HG03521 (cell line): Measurements from ENCODE around the gene DIAPH2.
"Not testable (repeated sequence)": the region's sequence is repeated elsewhere in the genome, so short reads cannot be mapped to it uniquely, and the experiment has no call there.

Source experiments
- ATAC-seq: cut with Tn5 transposase; IDR thresholded peaks from one replicate; pipeline ENCODE4 v1.9.1; 2021; ENCODE audit warnings: mild to moderate bottlenecking, moderate library complexity; ENCODE audit not compliant: unreplicated experiment

DIAPH2 gene

DNA sequence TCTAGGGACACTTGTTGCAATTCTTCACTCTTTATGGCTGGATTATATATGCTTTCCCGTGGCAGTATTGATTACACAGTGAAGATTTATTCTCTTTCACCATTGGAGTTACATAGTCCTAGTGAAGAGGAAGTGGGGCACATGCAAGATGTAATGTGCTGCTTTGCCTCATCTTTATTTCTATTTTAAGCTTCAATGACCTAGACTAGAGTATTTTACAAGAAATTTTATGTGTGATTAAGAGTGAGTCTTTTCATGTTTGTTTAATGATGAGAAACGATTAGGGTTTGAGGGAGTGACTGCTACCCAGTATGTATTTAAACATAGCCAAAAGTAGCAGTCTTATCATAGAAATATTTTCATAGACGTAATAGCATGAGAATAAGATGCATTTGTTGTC is 30.8 kb downstream of the DIAPH2 start:
- no peak for ATAC-seq

DNA sequence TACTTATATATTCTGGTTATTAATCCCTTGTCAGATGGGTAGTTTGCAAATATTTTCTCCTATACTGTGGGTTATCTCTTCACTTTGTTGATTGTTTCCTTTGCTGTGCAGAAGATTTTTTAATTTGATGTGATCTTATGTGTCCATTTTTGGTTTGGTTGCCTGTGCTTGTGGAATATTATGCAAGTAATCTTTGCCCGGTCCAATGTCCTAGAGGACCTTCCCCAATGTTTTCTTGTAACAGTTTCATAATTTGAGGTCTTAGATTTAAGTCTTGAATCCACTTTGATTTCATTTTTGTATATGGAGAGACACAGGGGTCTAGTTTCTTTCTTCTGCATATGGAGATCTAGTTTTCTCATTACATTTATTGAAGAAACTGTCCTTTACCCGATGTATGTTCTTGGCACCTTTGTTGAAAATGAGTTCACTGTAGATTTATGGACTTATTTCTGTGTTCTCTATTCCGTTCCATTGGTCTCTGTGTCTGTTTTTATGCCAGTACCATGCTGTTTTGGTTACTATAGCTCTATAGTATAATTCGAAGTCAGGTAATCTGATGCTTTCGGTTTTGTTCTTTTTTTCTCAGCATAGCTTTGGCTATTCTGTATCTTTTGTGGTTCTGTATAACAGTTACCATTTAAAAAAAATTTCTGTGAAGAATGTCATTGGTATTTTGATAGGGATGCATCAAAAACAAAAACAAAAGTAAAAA is 34.7 kb downstream of the DIAPH2 start:
- no peak for ATAC-seq

DNA sequence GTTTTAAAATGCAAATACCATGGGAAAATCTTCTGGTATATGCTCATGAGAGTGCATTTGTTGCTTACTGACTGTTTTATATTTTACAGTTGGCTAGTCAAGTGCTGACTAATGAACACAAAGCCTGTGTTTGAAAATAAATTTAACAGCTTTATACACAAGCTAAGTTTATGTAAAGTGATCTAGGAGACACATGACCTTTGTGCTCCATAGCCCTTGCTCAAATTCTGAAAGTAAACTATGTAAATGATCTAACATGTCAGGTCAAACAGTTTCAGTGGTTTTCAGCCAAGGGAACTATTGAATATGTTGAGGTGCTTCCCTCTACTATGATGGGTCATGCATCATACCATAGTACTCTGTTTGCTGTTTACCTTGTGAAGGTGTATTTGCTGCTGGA is 36.7 kb downstream of the DIAPH2 start:
- peak; percentile 100 for ATAC-seq

DNA sequence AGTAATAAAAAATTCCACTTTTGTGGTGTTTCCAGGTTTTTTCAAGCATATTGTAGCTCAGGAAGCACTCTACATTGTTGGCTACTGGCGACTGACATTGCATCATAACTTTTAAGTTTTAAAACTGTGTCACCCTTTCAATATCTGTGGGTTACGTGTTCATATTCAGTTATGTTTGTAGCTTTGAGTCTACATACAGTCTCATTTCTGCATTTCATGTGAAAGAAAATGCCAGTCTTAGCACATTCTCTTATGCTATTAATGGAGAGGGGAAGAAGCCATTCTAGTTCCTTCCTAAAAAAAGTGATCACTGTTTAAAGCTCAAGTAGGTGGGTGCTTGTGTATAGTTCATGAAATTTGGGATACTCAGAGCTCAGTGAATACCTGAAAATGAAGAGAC is 38.1 kb downstream of the DIAPH2 start:
- ATAC-seq: no peak

DNA sequence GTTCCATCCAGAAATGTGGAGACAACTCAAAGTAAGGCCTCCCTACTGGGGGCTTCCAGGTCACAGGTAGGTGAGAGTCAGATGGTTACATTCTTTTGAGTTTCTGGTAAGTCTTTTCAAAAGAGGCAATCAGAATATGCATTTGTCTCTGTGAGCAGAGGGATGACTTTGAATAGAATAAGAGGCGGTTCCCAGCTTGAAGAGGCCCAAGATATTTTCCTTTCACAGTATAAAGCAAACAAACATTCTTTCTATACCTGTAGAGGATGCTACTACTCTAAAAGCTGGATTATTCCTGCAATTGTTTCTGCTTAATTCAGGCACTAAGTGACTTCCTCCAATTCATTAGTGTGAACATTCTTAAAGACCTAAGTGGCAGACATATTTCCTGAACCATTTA is 44.4 kb downstream of the DIAPH2 start:
- ATAC-seq: no peak

DNA sequence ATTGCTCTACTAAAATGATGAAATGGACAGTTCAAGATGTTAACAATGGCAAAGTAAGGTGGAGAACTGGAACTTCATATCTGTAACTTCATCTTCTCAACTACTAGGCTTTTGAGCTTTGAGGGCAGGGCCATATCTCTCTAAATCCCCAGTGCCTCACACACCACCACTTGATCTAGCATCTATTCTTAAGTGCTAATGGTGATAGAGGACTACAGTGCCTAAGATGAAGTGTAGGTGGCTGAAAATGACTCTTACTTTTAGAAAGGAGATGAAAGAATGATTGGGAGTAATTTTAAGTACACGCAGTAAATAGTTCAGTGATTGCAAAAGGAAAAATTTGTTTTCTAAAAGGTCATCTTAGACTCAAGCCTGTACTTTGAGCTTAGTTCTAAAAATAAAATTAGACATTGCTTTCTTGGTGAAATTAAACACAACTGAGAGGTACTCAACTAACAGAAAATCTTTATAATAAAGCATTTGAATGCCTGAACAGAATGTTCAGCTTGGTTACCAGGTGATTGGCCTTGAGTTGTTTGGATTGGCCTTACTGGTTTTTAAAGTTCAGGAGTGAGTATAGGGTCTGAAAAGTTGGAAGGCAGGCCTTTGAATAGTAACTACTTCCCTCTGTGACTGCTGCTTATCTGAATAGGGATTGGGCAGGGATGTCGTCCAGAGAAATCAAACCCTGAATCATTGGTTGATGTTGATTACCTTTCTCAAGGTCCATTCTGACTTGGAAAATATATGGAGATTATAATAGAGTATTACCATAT is 45.4 kb downstream of the DIAPH2 start:
- no peak for ATAC-seq

DNA sequence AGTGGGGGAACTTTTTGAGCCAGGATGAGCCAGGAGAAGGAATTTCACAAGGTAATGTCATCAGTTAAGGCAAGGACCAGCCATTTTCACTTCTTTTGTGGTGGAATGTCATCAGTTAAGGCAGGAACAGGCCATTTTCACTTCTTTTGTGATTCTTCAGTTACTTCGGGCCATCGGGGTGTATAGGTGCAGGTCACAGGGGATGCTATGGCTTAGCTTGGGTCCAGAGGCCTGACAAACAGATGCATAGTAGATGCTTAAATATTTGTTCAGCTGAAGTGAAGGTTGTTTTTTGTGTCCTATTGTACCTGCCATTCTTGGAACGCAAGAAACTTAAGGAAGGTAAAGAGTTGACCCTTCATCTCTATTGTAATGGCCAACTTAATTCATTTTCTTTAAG is 46.4 kb downstream of the DIAPH2 start:
- ATAC-seq: not testable (repeated sequence)

DNA sequence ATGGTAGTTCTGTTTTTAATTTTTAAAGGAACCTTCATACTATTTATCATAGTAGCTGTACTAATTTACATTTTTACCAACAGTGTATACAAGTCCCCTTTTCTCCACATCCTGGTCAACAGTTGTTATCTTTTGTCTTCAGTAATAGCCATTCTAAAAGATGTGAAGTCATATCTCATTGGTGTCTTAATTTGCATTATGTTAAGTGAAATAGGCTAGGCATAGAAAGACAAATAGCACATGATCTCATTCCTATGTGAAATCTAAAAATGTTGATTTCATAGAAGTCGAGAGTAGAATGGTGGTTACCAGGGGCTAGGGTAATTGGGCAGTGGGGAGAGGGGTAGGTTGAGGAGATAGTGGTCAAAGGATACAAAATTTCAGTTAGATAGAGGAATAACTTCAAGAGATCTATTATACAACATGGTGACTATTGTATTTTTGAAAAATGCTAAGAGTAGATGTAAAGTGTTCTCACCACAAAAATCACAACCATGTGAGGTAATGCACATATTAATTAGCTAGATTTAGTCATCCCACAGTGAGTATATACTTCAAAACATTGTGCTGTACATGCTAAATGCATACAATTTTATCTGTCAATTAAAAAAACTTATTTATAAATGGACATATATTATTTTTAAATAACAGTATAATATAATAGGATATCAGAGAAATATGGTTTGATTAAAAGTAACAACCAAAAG is 58.9 kb downstream of the DIAPH2 start:
- no peak for ATAC-seq

DNA sequence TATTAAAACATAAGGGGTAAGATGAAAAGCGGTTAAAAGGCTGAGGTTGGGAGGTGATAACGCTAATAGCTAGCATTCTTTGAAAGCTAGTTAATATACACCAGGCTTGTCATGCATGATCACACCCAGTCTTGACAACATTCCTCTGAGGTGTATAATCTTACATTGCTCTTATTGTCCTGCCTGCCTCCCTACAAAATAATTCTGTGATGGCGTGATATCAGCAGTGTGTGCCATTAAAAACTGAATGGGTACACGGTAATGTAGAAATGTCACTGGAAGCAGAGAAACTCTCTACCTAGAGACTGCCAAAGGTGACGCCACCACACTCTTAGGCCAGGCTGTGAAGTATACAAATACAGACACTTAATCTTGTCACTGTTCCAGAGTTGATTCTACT is 68.1 kb downstream of the DIAPH2 start:
- no peak for ATAC-seq

DNA sequence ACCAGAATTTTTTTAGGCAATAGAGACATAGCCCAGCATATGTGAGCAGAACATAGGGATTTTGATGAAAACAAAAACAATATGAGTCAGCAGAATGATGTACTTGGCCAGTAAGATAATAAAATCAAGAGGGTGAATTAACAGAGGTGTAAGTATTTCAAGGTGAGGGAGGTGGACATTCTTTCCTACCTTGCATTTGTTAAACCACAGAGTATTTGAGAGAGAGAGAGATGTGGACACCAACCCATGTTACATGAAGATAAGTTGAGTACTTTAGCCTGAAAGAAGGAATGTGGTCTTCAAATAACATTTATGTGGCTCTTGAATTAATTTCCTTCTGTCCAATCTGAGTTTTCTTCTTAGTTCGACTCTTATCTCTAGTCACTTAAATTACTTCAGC is 68.6 kb downstream of the DIAPH2 start:
- ATAC-seq: no peak

DNA sequence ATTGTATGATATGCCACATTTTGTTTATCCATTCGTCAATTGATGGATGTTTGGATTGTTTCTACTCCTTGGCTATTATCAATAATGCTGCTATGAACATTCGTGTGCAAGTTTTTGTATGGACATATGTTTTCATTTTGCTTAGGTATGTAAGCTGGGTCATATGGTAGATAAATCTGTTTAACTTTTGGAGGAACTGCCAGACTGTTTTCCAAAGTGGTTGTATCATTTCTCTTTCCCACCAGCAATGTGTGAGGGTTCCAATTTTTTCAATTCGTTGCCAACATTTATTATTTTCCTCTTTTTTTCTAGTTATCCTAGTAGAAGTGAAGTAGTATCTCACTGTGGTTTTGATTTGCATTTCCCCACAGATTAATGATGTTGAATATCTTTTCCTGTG is 71.8 kb downstream of the DIAPH2 start:
- no peak for ATAC-seq

DNA sequence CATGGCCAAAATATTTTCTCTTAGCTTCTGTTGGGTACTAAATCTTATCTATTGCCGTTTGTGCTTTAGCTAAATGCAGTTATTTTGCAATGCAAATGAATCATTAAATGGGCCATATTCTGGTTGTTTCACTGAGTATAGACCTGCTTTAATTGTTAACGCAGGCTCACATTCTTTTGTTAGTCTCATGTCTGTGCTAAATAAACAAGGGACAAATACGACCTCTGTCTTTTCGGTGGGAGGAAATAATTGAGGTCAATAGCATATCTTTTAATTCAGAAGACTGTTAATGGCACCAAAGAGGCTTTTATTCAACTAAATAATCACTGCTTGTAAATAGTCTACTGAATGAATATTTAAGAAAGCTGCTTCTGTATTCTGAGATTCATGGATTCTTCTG is 76.9 kb downstream of the DIAPH2 start:
- ATAC-seq: no peak

DNA sequence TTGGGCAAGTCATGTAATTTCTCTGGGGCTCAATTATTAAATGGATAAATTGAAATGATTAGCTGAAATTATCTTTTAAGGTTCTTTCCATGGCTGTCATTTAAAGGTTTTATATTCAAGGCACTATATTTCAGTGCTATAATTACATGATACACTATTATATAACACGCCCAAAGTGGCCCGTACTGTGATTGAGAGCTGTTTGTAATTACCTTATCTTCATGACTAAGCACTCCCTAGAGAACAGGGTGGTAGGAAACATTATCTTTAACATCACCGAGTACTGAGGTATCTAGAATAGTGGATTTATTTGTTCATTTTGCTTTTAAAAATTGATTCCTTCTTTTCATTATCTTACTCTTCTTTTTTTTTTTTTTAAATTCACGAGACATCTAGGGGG is 79.0 kb downstream of the DIAPH2 start:
- ATAC-seq: no peak

DNA sequence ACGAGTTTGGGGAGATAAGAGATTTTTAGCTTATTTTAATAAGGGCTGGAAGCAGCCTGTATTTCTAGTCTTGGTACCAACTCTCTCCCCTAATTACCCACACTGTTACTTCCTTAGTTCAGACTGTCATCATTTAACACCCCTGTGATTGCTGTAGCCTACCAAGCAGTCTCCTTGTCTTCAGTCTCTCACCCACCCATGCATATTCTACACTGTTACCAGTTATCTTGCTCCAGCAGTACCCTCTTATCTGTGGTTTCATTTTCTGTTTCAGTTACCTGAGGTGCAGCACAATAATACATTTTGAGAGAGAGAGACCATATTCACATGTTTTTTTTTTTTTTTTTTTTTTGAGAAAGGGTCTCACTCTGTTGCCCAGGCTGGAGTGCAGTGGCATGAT is 80.2 kb downstream of the DIAPH2 start:
- no peak for ATAC-seq

DNA sequence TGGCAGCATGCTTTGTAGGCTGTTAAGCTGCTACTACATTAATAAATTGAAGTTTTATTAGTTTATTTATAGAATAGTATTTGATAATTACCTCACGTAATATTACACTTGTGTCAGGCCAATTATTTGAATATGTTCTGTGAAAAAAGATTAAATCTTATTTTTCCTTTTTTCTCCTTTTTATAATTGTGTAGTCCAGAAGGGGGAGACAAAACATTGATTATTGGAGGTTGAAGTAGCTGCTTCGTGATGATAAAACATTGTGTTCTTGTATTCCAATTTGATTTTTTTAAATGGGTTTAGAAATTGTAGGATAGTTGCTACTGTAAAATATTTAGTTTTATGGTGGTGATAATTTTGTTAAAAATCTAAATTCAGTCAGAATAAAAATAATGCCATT is 85.7 kb downstream of the DIAPH2 start:
- no peak for ATAC-seq

DNA sequence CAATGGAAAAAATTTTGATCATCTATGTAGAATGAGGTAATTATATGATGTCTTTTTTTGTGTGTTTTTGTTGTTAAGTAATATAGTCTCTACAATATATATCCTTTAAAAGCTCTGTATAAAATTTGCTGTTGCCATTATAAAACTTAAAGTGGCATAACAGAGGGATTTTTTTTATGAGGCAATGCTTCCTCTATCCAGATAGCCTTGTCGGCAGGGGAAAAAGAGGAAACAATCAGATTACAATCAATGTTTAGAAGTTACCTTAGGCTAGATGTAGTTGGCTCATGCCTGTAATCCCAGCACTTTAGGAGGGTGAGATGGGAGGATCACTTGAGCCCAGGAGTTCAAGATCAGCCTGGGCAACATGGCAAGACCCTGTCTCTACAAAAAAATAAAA is 86.8 kb downstream of the DIAPH2 start:
- ATAC-seq: no peak

DNA sequence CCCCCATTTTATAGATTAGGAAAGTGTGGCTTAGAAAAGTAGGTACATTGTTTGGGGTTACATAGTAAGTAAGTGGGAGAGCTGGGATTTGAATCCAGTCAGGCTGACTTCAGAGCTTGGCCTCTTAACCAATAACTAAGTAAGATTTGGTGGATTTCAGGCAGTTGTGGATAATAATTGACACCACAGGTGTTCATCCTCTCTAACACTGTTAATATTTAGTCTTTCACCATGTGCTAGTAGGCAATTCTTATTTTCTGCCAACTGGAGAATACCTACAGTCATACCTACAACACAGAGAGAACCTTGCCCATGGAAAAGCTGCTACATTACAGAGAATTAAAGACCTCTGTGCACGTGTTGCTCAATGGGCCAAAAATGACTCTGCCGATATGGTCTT is 89.5 kb downstream of the DIAPH2 start:
- no peak for ATAC-seq

DNA sequence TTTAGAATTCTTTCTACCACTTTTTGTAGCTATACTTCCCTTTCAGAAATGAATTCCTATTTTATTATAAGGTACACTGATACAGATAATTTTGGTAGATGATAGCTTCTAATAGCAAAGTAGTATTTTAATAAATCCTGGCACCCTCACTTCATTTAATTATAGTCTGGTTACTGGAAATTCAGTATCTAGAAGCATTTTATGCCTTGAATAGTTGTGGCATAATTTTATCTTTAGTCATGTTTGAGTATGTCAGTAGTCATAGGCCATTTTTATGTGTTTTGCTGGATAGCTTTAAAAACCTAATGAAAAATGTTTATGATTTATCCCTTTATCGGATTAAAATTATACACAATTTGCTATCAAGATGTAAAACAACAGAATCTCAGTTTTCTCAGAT is 92.3 kb downstream of the DIAPH2 start:
- no peak for ATAC-seq

DNA sequence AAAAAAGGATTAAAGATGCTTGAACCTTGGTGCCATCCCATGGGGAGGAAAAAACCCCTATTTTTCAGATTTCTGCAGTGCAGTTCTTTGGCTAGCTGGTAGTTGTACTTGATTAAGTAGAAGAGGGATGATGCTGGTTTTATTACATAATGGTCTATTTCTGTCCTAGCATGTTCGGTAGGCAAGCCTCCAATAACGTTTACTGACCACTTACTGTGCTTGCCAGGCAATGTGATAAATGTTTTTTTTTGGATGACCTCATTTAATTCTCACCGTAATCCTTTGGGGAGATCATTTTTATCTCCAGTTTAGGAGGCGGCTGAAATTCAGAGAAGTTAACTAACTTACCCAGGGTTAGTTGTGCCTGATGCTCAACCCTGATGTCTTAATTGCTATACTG is 106.9 kb downstream of the DIAPH2 start:
- no peak for ATAC-seq

DNA sequence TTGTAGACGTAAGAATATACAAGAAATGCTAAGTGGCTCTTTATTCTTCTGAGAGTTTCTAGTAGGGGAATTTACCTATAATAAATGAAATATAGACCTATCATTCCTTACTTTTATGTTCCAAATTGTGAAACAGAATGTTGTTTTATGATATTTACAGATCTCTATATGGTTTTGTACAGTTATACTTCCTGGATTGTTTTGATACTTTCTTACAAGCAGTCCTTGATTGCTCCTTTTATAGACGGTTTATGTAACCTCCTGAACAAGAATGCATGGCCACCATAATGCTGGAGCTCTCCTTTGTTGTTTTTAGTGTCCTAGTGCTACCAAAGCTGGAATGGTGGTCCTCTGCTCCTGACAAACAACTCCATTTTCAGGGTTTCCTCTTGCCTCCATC is 107.4 kb downstream of the DIAPH2 start:
- ATAC-seq: no peak

DNA sequence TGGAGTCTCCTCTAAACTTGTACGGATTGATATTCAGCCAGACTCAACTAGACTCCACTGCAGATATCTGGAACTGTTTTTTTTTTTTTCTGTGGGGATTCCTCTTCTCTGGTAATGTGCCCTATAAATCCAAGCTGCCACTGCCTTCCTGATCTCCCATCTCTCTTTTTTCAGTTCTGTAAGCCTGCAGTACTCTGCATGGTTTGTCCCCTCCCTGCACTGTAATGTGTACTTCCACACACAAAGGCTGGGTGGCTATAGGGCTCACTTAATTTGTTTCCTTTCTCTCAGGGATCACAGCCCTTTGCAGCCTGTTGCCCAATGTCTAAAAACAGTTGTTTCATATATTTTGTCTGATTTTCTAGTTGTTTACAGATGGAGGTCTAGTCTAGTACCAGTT is 114.3 kb downstream of the DIAPH2 start:
- ATAC-seq: no peak

DNA sequence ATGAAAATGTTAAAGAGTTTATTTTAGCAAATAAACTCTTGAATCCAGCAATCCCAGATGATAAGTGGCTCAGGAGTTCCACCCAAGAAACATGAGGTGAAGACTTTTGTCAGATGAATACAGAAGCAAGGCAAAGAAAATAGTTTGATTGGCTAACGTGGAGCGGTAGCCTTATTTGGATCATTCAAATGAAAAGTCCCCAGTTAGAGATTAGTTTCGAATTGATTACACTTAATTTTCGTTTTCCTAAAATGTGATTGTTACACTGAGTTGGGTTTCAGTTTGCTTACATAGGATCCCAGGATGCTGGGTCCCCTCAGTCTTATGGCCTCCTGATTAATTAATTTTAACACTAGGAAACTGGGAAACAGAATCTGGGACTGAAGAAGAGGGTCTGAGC is 122.7 kb downstream of the DIAPH2 start:
- no peak for ATAC-seq
